HG02588 (cell line): ENCODE data around the gene TUBA4B.
A peak's percentile ranks its signal among the peaks of the same experiment; 100 is the strongest.

ENCODE experiments used
- ATAC-seq: cut with Tn5 transposase; IDR thresholded peaks from one replicate; pipeline ENCODE4 v1.9.1; 2021; ENCODE audit warnings: mild to moderate bottlenecking, moderate library complexity; ENCODE audit not compliant: unreplicated experiment

Gene TUBA4B

DNA sequence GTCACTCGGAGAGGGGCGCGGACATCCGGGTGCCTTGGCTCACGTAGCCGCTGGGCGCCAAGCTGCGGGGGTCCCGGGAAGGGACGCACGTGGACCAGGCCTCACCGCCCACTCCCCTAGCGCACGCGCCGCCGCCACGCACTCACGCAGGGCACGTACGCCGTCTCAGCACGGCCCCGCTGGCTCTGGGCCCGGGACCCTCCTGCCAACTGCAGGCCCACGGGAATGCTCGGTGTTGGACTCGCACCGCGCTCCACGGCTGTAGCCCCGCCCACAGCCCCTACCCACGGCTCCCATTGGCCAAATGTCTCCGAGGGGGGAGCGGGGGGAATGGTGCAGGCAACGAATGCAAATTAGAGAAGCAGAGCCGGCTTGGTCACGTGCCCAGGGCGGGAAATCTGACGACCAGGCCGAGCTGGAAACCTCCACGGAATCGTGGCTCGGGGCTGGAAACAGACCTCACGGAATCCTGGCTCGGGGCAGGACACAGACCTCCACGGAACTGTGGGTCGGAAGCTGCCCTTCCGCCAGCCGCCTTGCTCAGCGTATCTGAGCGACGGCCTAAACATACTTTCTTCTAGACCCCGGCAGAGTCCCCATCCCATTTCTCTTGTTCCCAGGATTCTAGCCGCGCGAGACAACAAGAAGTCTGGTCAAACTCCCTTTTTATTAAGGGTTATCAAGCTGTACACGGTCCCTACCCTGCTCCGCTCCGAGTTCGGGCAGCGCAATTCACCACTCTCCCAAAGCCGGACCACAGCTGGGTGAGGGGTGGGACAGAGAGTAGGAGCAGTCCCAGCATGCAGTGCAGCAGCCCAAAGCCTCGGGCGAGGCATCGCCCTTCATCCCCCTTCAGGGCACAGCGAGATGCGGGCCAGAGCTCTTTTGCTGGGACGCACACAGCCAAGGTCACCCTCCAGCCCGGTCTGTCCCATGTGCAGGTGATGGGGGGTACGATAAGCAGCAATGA is 34.0 kb upstream of the TUBA4B start, which contains the start of gene ABCB6:
TSS of gene ABCB6 (minus strand) at position 227 of the 970 bp plus-strand sequence. CDS start 285 bp downstream, outside the sequence.
- peak; percentile 73 for ATAC-seq

DNA sequence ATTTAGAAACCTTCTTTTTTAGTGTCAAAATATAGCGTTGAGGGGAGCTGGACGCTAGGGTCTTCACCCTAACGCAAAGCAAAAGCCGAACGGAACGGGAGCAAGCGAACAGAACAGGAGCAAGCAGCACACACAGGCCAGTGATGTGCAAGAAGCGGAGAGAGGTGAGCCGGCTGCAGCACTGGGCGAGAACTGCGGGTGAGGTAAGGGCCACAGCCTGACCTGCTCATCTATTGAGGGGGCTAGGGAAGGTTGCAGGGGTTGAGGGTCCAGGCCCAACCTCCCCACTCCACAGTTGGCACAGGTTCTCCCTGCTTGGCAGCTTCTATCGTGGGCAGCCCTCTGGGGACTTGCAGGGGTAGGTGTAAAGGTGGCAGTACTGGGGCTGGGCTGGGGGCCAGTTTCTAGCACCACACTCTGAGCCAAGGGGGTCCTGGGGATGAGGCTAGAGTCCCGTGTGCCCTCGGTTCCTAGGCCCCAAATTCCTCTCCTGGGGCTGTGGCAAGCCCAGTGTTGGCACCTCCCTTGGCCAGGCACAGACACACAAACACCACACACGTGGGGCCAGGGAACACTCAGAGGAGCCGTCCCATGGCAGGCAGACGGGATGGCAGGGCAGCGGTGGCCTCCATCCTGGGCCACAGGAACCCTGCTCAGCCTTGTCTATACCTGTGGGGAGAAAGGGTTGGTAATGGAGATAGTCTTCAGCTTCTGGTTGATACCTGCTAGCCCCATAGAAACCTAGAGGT is 33.1 kb upstream of the TUBA4B start:
- no peak for ATAC-seq

DNA sequence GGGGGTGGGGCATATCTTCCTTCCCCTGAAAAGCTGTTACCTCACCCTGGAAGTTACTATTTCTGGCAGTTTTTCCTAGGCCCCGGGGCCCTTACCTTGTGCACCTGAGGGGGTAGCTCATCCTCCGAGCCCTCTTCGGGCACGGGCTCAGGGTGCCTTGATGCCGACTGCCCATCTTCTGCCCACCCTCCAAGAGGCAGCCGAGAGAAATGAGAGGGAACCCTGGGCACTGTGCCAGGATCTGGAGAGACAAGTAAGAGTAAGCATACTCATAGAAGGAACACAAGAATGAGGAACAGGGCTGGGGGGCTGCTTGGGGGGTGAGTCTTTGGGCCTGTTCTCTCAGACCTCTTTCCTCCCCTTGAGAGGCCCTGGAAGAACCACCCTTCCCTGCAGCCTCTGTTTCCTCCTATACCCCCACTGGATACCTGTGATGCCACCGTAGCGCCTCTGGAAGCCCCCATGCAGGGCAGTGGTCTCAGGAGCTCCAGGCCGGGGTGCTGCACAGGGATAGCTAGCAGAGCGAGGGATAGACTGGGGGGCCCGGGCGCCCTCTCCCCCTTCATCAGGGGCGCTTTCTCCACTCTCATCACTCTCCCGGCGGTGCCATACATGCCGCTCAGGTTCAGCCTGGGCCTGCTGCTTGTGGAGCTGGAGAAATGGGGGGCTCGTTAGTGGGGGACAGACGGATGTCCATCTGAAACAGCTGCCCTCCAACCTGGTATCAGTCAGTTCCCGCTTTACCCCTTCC is 32.2 kb upstream of the TUBA4B start:
- ATAC-seq = no peak

DNA sequence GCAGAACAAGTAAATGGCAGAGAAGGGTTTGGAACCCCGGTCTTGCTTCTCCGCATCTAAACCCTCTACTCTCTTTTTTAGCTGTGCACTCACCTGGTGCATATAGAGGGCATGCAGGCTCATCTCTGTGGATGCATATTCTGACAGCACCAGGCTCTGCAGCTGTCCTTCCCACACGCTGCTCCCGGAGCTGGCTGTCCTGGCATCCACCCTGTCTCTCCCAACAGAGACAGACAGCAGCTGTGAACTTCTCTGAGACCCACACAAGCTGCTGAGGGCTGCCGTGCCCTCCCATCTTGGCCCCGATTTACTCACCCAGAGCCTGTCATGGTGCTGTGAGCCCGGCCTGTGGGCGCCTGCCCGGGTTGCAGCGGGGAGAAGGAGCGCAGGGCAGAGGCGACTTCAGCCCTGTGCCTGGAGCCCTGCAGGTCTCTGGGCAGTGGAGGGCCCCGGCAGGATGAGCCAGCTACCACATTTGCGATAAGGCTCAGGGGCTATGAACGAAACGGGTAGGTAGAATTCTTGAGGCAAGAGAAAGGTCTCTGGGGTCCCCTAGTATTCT is 31.0 kb upstream of the TUBA4B start:
- no peak for ATAC-seq

DNA sequence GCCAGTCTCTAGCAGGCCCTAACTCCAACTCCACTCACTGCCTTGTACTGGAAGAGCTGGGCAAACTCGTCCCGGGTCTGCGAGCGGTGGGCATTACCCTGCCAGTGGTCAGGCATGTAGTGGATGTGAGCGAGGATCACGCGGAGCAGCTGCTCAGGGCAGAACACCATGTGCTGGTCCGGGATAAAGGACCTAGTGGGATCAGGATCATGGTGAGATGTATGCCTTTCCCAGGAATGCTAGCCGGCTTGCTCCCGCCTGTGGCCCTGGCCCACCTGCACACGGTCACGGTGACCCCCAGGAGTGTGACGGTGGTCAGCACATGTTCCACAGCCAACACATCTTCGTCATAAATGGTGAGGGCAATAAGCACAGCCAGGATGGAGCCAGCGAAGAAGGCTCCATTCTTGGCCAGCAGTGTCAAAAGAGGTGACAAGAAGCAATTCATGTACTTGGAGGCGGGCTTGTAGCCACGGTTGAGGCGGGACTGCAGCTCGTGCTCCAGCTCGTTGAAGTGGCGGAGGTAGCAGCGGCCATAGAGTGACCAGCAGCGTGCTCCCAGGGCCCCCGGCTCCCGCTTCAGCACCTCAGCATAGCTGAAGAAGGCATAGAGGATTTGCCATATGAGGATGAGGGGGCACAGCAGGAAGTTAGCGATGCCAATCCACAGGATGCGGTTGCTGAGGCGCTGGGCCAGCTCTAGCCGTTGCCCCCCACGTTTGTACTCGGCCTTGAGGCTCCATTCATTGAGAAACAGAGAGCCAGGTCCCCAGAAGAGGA is 29.0 kb upstream of the TUBA4B start:
- no peak for ATAC-seq

DNA sequence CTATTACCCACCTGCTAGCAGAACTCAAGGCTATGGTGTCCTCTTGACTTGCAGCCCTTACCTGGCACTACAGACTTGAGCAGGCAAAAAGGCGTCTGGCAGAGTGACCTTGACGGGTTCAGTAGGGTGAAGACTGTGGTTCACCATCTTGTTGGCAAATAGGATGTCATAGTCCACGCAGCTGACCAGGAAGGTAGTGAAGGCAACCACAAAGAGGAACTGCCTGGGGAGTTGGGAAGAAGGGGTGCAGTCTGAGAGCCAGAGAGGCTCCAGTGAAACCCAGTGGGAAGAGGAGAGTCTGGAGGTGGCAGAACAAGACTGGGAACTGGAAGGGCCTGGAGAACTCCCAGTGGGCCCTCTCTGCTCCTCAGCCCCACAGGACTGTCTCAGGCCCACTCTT is 27.7 kb upstream of the TUBA4B start:
- no peak for ATAC-seq

DNA sequence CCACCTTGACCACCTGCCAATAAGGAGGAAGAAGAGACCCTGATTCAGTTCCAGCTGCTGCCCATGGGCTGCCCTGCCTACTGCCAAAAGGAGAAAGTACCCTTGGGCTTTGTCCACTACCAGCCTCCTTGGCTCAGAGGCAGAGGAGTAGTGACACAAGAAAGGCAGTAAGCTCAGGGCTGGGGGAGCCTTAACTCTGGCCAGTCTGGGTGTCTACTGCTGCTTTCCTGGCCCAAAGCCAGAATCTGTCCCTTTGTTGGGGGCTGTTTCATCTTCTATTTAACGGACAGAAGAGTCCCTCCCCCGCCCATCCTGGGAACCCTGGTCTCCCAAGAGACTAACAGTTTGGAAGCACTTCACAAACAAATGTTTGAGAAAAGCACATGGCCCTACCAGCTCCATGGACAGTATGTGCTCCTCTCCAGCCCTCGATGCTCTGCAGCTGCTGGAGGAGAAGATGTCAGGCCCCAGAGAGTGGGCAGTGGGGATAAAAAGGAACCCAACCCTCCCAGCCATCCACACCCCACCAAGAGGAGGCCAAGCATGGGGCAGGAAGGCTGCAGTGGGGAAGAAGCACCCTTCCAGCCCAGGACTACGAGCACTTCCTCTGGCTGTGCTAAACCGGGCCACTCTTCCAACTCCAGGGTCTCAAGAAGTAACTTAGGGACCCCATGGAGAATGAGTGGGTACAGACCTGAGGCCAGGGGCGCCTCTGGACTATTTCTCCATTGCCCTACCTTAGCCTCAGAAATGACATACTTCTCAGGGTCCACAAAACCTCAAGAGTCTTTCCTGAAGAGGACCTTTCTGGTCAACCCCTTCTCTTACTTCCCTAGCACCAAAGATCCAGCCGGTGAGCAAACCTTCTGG is 24.8 kb upstream of the TUBA4B start:
- ATAC-seq = no peak

DNA sequence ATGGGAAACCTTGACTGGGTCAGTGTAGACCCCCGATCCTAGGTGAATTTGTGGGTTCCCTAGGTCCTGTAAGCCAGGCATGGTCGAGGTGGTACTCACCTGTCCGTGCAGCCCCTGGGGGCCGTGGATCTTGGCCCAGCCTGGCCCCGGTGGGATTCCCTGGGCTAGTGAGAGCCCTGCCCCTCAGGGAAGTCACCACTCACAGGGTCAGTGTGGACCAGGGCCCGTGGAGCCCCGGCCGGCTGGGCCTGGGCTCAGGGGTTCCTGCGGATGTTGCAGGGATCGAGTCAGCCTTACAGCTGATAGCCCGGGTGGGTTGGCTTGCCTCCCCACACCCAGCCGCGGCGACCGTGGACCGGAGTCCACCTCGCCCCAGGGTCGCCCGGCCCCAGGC is 24.1 kb upstream of the TUBA4B start:
- ATAC-seq = peak; percentile 9

DNA sequence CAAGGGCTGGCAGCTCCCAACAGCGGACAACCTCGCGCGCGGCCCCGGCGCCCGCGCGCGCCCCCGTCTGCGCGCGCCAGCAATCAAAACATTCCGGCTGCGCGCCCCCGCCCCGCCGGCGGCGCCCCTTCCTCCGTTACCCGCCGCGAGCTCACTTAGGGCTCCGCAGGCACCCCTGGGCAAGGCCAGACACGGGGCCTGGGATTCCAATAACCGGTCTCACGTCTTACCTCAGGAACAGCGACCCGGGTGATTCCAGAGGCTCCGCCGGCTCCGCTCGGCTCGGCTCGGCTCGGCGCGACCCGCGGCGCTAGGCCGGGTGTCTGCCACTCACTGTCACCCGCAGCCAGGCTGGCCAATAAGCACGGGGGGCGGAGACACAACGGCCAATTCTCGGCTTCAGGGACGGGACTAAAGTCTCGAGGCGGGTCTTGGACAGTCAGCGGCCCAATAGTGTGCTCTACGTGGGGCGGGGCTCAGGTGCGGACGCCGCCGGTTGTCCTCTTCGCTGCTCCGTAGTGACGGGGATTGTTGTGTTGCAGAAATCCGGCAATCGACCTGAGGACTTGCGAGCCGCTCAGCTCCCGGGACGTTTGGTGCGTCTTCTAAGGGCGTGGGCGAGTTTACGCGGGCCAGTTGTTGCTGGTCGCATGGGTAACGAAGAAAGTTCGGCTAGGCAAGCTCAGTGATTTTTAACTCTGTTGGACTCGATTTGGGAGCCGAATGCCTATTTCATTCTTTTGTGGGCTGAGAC is 23.6 kb upstream of the TUBA4B start, which contains the start of the genes ANKZF1 and ATG9A:
TSS of gene ANKZF1 (plus strand) at position 502 of the 754 bp plus-strand sequence. CDS start 452 bp downstream, outside the sequence.
TSS of gene ATG9A (minus strand) at position 332 of the 754 bp plus-strand sequence. CDS start 1,612 bp downstream, outside the sequence.
- peak; percentile 95 for ATAC-seq

DNA sequence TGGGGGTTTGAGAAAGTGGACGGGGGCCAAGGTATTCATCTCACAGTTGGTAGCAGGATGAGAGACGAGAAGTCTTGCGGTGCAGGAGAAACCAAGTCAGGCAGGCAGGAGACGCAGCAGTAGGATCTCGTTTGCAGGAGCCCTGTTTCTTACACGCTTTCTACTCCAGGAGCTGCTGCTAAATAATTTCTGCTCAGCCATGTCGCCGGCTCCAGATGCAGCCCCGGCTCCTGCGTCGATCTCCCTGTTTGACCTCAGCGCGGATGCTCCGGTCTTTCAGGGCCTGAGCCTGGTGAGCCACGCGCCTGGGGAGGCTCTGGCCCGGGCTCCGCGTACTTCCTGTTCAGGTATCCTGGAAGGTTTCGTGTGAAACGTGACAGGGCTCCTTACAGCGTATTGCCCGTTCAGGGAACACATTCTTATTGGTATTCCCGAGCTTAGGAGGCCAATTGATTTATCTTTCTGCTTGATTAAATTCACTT is 22.9 kb upstream of the TUBA4B start:
- ATAC-seq = no peak

DNA sequence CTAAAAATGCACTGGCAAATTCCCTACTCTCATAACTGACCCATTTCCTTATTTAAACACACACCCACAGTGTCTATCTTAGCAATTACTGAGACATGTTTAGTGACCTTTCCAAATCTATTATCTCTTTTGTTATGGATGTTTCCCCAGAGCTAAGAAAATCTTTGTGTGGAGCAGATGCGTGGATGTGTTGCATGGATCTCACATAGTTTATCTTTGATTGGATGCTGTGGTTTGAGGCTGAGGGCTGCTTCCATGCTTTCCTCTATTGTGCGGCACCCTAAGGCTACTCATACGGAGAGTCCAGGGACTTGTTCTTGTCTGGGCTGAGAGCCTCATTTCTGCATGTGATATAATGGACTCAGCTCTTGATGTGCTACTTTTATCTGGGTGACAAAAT is 18.7 kb upstream of the TUBA4B start:
- no peak for ATAC-seq

DNA sequence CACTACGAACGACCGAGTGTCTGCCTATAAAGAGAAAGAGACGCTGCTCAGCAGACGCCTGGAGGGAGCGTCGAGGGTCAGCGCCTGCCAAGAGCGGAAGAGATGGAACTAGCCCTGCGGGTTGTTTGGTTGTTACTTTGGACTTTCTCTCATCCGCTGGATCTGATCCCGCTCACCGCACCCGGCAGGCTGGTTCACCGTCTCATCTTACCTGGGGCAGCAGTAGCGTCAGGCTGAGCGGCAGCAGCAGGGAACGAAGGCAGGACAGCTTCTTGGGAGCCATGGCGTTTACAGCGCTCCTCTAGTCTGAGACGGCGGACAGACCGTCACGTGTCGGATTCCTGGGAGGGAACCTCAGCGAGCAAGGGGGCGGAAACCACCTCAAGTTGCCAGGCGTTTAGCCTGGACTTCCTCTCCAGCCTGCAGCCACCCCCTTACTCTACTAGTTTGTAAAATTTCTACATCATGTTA is 9.7 kb upstream of the TUBA4B start:
- ATAC-seq = no peak

DNA sequence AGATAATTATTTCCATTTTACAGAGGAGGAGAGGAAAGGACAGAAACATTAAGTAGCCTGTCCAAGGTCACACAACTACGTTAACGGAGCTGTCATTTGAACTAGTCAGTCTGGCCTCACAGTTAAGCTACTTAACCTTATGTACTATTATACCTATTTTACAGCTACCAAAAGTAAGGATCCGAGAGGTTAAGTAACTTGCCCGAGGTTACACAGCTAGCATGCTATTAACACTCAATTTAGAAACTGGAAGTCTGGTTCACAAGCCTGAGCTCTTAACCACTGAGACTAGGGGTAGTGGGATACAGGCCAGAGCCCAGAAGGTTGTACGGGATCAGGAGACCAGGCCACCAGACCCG is 8.3 kb upstream of the TUBA4B start:
- no peak for ATAC-seq

DNA sequence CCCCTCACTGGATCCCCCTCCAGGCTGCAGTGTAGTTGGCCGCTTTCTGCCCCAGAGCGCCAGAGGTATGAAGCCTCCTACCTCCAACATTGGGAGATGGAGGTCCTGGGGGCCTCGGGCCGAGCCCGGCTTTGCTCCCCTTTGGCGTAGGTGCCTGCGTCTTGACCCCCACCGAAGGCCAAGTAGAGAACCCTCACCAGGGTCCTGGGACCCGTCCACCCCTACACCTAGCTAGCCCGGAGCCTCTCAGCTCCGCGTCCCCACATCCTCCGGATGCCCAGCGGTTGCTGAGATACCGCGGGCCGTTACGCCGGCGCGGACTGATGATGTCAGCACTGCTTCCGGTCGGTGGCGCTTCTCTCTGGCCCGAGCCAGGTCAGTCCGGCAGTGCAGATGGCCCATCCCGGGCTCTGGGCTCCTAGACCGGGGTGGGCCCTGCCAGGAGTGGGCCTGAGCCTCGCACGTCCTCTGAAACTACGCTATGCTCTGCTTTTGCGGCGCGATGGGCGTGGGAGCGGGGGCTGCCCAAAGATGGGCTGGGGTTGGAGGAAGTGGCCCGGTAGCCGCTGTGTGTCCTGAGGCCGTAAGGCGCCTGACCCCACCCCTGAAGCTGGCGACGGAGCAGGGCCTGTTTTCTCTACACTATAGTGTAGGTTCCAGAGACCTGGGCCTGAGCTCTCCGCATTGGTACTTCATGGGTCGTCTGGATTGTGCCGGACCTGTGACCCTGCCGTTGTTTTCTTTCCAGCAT is 7.7 kb upstream of the TUBA4B start, which contains the start of the genes GLB1L and STK16:
TSS of gene GLB1L (minus strand) at position 297 of the 751 bp plus-strand sequence. CDS start 1,871 bp downstream, outside the sequence.
TSS of gene STK16 (plus strand) at position 332 of the 751 bp plus-strand sequence. CDS start 521 bp downstream, outside the sequence.
- peak; percentile 61 for ATAC-seq

DNA sequence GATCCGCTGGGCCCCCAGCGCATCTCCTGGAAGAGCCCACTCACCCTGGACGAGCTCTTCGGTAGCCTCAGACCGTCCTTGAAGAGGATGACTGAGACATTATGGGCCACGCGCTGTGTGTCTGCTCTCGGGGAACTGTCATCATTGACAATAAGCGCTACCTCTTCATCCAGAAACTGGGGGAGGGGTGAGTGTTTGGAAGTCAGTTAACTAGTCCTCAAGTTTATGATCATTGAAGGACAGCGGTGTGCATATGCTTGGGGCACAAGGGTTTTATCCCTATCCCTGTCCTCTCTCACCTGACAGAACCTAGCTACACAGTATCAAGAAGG is 7.2 kb upstream of the TUBA4B start:
- no peak for ATAC-seq

DNA sequence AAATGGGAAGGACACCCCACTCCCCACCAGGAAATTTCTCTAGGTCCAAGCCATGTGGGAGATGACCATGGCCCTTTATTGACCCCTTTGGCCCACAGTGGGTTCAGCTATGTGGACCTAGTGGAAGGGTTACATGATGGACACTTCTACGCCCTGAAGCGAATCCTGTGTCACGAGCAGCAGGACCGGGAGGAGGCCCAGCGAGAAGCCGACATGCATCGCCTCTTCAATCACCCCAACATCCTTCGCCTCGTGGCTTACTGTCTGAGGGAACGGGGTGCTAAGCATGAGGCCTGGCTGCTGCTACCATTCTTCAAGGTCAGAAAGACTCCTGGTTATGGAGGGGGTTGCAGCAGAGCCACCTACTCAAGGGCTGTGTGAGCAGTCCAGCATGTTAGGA is 6.5 kb upstream of the TUBA4B start:
- ATAC-seq = no peak
